Trophoblast cell (in vitro differentiated cells and primary cell): ENCODE measurements around the gene FBXO42.
"Not testable (repeated sequence)": the region's sequence is repeated elsewhere in the genome, so short reads cannot be mapped to it uniquely, and the experiment has no call there.

Experiments
- DNase-seq, 2 donors: peaks; one replicate each; pipeline ENCODE4 v3.0.0-alpha.2; 2016
- H2AFZ ChIP-seq: 2 replicates; pipeline ENCODE4 v1.6.1; 2013; ENCODE audit warnings: low read length, moderate library complexity, mild to moderate bottlenecking; ENCODE audit not compliant: insufficient read depth, poor library complexity
- H2AK5ac ChIP-seq: 2 replicates; pipeline ENCODE4 v1.6.1; 2013; ENCODE audit warnings: mild to moderate bottlenecking, low read length
- H2BK120ac ChIP-seq: 2 replicates; pipeline ENCODE4 v1.6.1; 2013; ENCODE audit warnings: low read length, mild to moderate bottlenecking, moderate library complexity; ENCODE audit not compliant: insufficient read depth, poor library complexity
- H2BK12ac ChIP-seq: 2 replicates; pipeline ENCODE4 v1.6.1; 2013; ENCODE audit warnings: mild to moderate bottlenecking, low read length, moderate library complexity
- H2BK5ac ChIP-seq: 2 replicates; pipeline ENCODE4 v1.6.1; 2013; ENCODE audit warnings: low read length, low read depth, moderate library complexity, mild to moderate bottlenecking; ENCODE audit not compliant: poor library complexity
- H3K14ac ChIP-seq: 2 replicates; pipeline ENCODE4 v1.6.1; 2013; ENCODE audit warnings: mild to moderate bottlenecking, low read length
- H3K18ac ChIP-seq: 2 replicates; pipeline ENCODE4 v1.6.1; 2013; ENCODE audit warnings: mild to moderate bottlenecking, low read length
- H3K23ac ChIP-seq: 2 replicates; pipeline ENCODE4 v1.6.1; 2013; ENCODE audit warnings: low read length
- H3K27ac ChIP-seq: 2 replicates; pipeline ENCODE4 v1.5.1; 2013; ENCODE audit warnings: low read depth, mild to moderate bottlenecking, inconsistent platforms, low read length, moderate library complexity
- H3K27me3 ChIP-seq: 2 replicates; pipeline ENCODE4 v1.6.1; 2013; ENCODE audit warnings: inconsistent platforms, mild to moderate bottlenecking, low read length, moderate library complexity; ENCODE audit not compliant: insufficient read depth
- H3K36me3 ChIP-seq, 2 experiments: 1 replicate in 1 of 2; 2 replicates in 1 of 2; pipeline ENCODE4 v1.6.1; 2013; ENCODE audit warnings: low read length in 2 of 2, mild to moderate bottlenecking in 2 of 2, moderate library complexity in 1 of 2; ENCODE audit not compliant: insufficient read depth in 2 of 2, control insufficient read depth in 1 of 2
- H3K4ac ChIP-seq: 2 replicates; pipeline ENCODE4 v1.6.1; 2013; ENCODE audit warnings: low read depth, mild to moderate bottlenecking, low read length, moderate library complexity
- H3K4me1 ChIP-seq, 2 experiments: 1 replicate in 1 of 2; 2 replicates in 1 of 2; pipeline ENCODE4 v1.6.1; 2013; ENCODE audit warnings: low read length in 2 of 2, mild to moderate bottlenecking in 2 of 2, moderate library complexity in 1 of 2; ENCODE audit not compliant: insufficient read depth in 2 of 2, control insufficient read depth in 1 of 2
- H3K4me2 ChIP-seq: 2 replicates; pipeline ENCODE4 v1.6.1; 2013; ENCODE audit warnings: inconsistent platforms, mild to moderate bottlenecking, low read length, moderate library complexity
- H3K4me3 ChIP-seq: 2 replicates; pipeline ENCODE4 v1.5.1; 2013; ENCODE audit warnings: mild to moderate bottlenecking, low read depth, low read length, inconsistent platforms
- H3K79me1 ChIP-seq: one replicate; pipeline ENCODE4 v1.6.1; 2013; ENCODE audit warnings: low read length
- H3K79me2 ChIP-seq: 2 replicates; pipeline ENCODE4 v1.6.1; 2013; ENCODE audit warnings: low read length, mild to moderate bottlenecking; ENCODE audit not compliant: control insufficient read depth, insufficient read depth, poor library complexity
- H3K9ac ChIP-seq: 2 replicates; pipeline ENCODE4 v1.6.1; 2013; ENCODE audit warnings: mild to moderate bottlenecking, low read length
- H3K9me3 ChIP-seq: 2 replicates; pipeline ENCODE4 v1.6.1; 2013; ENCODE audit warnings: low read depth, mild to moderate bottlenecking, control low read depth, inconsistent platforms, low read length; ENCODE audit not compliant: insufficient read depth
- H4K12ac ChIP-seq: 2 replicates; pipeline ENCODE4 v1.6.1; 2013; ENCODE audit warnings: low read depth, mild to moderate bottlenecking, low read length, moderate library complexity
- H4K8ac ChIP-seq: 2 replicates; pipeline ENCODE4 v1.6.1; 2013; ENCODE audit warnings: low read depth, mild to moderate bottlenecking, low read length, moderate library complexity
- H4K91ac ChIP-seq: one replicate; pipeline ENCODE4 v1.6.1; 2013; ENCODE audit warnings: low read depth, mild to moderate bottlenecking, low read length, moderate library complexity
- WGBS: extraction: QIAGEN DNeasy Blood & Tissue Kit; methylation state at CpG from one replicate; pipeline ENCODE4 v1.1.7; 2013; ENCODE audit warnings: missing lambda C conversion rate; ENCODE audit not compliant: insufficient read length, insufficient coverage; ENCODE audit errors: extremely low coverage; 5-methylcytosine and 5-hydroxymethylcytosine counted together

FBXO42 gene

DNA sequence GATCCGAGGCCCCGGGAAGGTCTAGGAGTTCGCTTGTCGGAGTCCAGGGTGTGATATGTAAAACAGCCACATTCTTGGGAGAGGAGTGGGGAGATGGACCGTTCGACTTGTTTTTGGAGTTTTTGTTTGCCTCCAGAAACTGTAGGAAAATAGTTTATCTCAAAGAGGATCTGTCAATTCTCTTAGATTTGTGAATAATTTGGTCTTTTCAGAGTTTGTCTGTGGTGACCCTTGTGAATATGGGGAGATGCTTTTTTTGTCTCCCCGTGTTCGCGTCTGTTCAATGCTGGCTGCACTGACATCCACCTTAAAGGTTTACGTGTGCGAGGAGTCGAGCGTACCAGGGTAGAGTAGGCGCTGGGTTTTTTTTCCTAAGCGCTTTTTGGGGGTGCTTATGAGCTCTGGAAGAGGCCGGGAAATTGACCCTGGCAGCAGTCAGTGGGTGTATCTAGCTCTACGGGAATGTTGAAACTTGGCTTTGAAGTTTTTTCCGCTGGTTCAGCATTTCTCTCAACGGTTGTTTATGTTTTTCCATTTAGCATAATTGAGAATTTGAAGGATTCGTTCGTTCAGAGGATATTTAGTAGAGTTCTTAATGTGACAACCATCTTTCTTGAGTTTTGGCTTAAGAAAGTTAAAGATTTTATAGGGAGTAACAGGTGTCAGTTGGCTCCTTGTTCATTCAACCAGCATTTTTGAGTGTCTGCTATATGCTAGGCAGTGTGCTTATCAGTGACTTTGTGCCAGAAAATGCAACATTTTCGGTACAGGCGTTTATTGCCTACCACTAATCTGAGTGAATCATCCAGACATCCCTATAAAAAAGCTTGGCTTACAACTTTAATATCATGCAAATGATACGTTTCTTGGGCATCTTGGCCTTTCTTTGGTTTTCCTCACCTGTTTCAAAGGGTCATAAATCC is 15.9 kb upstream of the FBXO42 start:
- Histone ChIP-seq H2AK5ac (no peak overlapping the region), H3K14ac (peak overlapping the region; percentile 83), H2BK5ac (peak overlapping the region; percentile 98), H4K91ac (peak overlapping the region; percentile 92), H2BK120ac (peak overlapping the region; percentile 56), H3K9ac (peak overlapping the region; percentile 77), H3K79me1 (peaks cover 9% of the 10 kb centered on the region), H3K4ac (peak overlapping the region; percentile 44), H3K27me3 (no peaks in the 10 kb centered on the region), H2AFZ (peak overlapping the region; percentile 31), H4K12ac (no peak overlapping the region), H3K23ac (no peak overlapping the region), H3K79me2 (peaks cover 19% of the 10 kb centered on the region), H2BK12ac (no peak overlapping the region), H3K9me3 (no peaks in the 10 kb centered on the region), H3K36me3 (no peaks in the 10 kb centered on the region), H4K8ac (peak overlapping the region; percentile 96), H3K18ac (peak overlapping the region; percentile 10), H3K4me3 (peak overlapping the region; percentile 90), H3K27ac (peak overlapping the region; percentile 95), H3K4me2 (peak overlapping the region; percentile 87), H3K4me1 (peaks cover 2 to 4% of the 10 kb centered on the region in 2 experiments)
- WGBS: no CpG with 5 or more reads among the region's 24 CpGs
- DNase-seq: peak; percentile 40 to 41

DNA sequence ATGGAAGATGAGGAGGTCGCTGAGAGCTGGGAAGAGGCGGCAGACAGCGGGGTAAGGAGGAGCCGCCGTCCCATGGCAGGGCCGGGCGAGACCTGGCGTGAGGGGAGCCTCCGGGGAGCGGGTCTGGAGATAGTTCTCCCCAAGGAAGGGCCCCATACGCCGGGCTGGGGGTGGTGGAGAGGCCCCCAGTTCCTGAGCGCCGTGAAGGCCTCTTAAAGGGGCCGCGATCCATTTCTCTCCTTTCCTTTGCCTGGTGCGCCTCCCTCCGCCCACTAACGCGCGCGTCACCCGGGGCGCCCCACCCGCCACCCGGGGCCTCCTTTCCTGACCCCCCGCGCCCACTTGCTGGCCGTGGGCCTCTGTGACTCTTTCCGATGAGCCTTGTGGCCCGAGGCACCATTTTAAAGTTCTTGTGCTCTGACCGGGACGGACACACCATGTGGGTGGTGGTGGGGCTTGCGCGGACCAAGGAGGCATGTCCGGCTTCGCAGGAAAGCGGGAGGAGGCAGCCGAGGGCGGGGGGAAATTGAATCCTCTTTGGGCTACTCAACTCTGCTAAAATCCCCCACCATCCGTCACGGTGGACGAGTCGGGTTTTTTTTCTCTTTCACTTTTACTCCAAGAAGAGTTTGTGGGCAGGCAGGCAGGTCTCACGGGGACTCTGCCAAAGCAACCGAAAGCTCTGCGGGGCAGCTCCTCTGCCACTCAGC is 15.1 kb upstream of the FBXO42 start:
- peak overlapping the region; percentile 95 for H3K27ac ChIP-seq
- H3K4ac ChIP-seq: peak overlapping the region; percentile 44
- H3K79me2 ChIP-seq: peaks cover 16% of the 10 kb centered on the region
- H2BK120ac ChIP-seq: peak overlapping the region; percentile 85
- peak overlapping the region; percentile 96 for H4K8ac ChIP-seq
- H3K18ac ChIP-seq: peak overlapping the region; percentile 98
- H3K14ac ChIP-seq: peak overlapping the region; percentile 94
- H2BK5ac ChIP-seq: peak overlapping the region; percentile 98
- no peak overlapping the region for H2BK12ac ChIP-seq
- H2AK5ac ChIP-seq: no peak overlapping the region
- peak overlapping the region; percentile 95 for H2AFZ ChIP-seq
- no CpG with 5 or more reads among the region's 47 CpGs for WGBS
- H3K27me3 ChIP-seq: no peaks in the 10 kb centered on the region
- H3K4me2 ChIP-seq: peak overlapping the region; percentile 87
- H4K91ac ChIP-seq: peak overlapping the region; percentile 92
- no peak overlapping the region for H3K23ac ChIP-seq
- H3K9ac ChIP-seq: peak overlapping the region; percentile 91
- H3K79me1 ChIP-seq: peaks cover 9% of the 10 kb centered on the region
- peaks cover 2 to 4% of the 10 kb centered on the region in 2 experiments for H3K4me1 ChIP-seq
- H3K4me3 ChIP-seq: peak overlapping the region; percentile 90
- H4K12ac ChIP-seq: peak overlapping the region; percentile 98
- no peaks in the 10 kb centered on the region for H3K9me3 ChIP-seq
- peak; percentile 78 to 87 for DNase-seq
- H3K36me3 ChIP-seq: no peaks in the 10 kb centered on the region

DNA sequence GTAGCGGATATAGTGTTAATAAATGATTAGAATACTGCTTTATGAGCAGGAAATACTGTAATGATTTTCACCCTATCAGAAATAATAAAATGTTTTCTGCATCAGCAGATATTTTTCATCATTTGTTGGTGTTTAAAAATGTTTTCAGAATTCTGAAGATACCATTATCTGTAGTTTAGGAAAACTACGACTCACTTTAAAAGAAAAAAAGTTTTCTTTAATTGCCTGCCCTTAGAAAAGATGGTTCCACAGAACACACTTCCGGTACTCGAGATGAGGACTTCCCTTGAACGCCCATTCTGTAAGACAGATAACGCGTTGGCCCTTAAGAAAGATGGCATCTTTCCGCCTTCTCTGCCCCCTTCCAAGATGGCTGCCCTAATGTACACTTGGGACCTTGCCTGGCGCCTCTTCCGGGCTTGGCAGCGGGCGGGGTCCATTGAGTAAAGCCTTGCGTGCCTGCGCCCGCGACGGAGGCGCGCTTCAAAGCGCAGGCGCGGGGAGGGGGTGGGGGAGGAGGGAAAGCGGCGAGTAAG is 14.5 kb upstream of the FBXO42 start, which contains the start of gene SZRD1:
SZRD1 (plus strand) TSS at position 521 of the 536 bp plus-strand sequence. CDS start 16 bp downstream, outside the sequence.
- Histone ChIP-seq H3K27me3 (no peaks in the 10 kb centered on the region), H2BK5ac (peak within 1 kb of the TSS; percentile 98), H3K36me3 (no peaks in the 10 kb centered on the region), H3K9me3 (no peaks in the 10 kb centered on the region), H2AK5ac (no peak within 1 kb of the TSS), H3K79me1 (peaks cover 9% of the 10 kb centered on the region), H3K79me2 (peaks cover 16% of the 10 kb centered on the region), H2AFZ (peak within 1 kb of the TSS; percentile 95), H3K9ac (peak within 1 kb of the TSS; percentile 91), H3K23ac (no peak within 1 kb of the TSS), H3K4ac (peak within 1 kb of the TSS; percentile 44), H3K4me3 (peak within 1 kb of the TSS; percentile 90), H2BK12ac (no peak within 1 kb of the TSS), H3K27ac (peak within 1 kb of the TSS; percentile 95), H2BK120ac (peak within 1 kb of the TSS; percentile 85), H4K91ac (peak within 1 kb of the TSS; percentile 92), H3K4me2 (peak within 1 kb of the TSS; percentile 87), H4K8ac (peak within 1 kb of the TSS; percentile 96), H3K4me1 (peaks cover 2 to 4% of the 10 kb centered on the region in 2 experiments), H3K14ac (peak within 1 kb of the TSS; percentile 94), H4K12ac (peak within 1 kb of the TSS; percentile 98), H3K18ac (peak within 1 kb of the TSS; percentile 98)
- no CpG with 5 or more reads among the region's 24 CpGs for WGBS
- peak; percentile 98 to 99 for DNase-seq

DNA sequence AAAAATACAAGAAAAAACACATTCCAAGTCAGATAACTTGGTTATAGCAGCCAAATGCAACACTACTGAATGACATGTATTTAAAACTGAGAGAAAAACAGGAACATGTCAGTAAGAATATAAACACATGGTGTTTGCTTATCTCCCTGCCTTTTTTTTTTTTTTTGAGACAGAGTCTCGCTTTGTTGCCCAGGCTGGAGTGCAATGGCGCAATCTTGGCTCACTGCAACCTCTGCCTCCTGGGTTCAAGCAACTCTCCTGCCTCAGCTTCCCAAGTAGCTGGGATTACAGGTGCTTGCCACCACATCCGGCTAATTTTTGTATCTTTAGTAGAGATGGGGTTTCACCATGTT is 12.8 kb upstream of the FBXO42 start:
- H3K79me2 ChIP-seq: peaks cover 14% of the 10 kb centered on the region
- H3K4me1 ChIP-seq, H3K23ac ChIP-seq: not testable (repeated sequence)

More for the DNA sequence above, 12.8 kb upstream of the FBXO42 start:
- not testable (repeated sequence) for DNase-seq, H3K9me3 ChIP-seq, H3K36me3 ChIP-seq, H2BK12ac ChIP-seq, H4K12ac ChIP-seq, H4K91ac ChIP-seq, H2BK5ac ChIP-seq, H3K27me3 ChIP-seq, H4K8ac ChIP-seq, H2AK5ac ChIP-seq, H2AFZ ChIP-seq, H3K4me3 ChIP-seq, H2BK120ac ChIP-seq, H3K4ac ChIP-seq, H3K18ac ChIP-seq, H3K27ac ChIP-seq, H3K79me1 ChIP-seq, H3K14ac ChIP-seq, H3K9ac ChIP-seq, H3K4me2 ChIP-seq
- no CpG with 5 or more reads among the region's 3 CpGs for WGBS
